BLaER1 (cell line): ENCODE results near the gene CEP63.

Experiments used
- H3K27ac ChIP-seq: shearing (Covaris generic); formaldehyde crosslinking; 2 replicates; pipeline ENCODE4 v1.8.1; 2022
- H3K27me3 ChIP-seq: shearing (Covaris generic); formaldehyde crosslinking; 2 replicates; pipeline ENCODE4 v1.8.1; 2022
- H3K36me3 ChIP-seq: shearing (Covaris generic); formaldehyde crosslinking; 2 replicates; pipeline ENCODE4 v1.8.1; 2022
- H3K4me1 ChIP-seq: shearing (Covaris generic); formaldehyde crosslinking; 2 replicates; pipeline ENCODE4 v1.8.1; 2022
- H3K4me2 ChIP-seq: shearing (Covaris generic); formaldehyde crosslinking; 2 replicates; pipeline ENCODE4 v1.8.1; 2022
- H3K4me3 ChIP-seq: shearing (Covaris generic); formaldehyde crosslinking; 2 replicates; pipeline ENCODE4 v1.8.1; 2022
- H3K9ac ChIP-seq: shearing (Covaris generic); formaldehyde crosslinking; 2 replicates; pipeline ENCODE4 v1.8.1; 2022
- H3K9me3 ChIP-seq: shearing (Covaris generic); formaldehyde crosslinking; 2 replicates; pipeline ENCODE4 v1.8.1; 2022
- H4K20me1 ChIP-seq: shearing (Covaris generic); formaldehyde crosslinking; 2 replicates; pipeline ENCODE4 v1.8.1; 2022
- Cebpa-rat ChIP-seq: shearing (Covaris generic); IDR thresholded peaks from 2 replicates; pipeline ENCODE4 v1.8.1; 2022

Gene CEP63

DNA sequence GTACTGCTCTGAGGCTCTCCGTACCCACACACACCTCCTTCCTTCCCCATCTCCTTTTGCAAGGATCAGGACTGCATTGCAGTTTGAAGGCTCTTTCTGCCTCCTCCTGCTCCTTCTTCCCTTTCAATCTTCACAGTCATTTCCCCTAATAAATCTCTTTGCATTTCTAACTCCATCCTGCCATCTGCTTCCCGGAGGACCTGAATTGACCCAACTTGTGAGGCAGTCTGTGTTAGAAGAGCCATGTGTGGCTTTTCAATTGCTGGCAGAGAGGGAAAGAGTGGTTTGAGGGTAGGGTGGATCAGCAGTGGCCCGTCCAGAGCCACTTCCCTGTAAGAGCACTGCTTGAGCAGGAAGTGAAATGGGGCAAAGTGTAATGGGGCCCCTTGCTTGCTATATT lies 35.9 kb upstream of the CEP63 start:
- Histone ChIP-seq H4K20me1 (no peaks in the 10 kb centered on the region), H3K9ac (no peak overlapping the region), H3K9me3 (peaks cover 10% of the 10 kb centered on the region), H3K27ac (no peak overlapping the region), H3K4me3 (no peak overlapping the region), H3K4me2 (no peak overlapping the region), H3K36me3 (no peaks in the 10 kb centered on the region), H3K27me3 (no peaks in the 10 kb centered on the region), H3K4me1 (peaks cover 17% of the 10 kb centered on the region)
- no peak for TF ChIP-seq Cebpa-rat

DNA sequence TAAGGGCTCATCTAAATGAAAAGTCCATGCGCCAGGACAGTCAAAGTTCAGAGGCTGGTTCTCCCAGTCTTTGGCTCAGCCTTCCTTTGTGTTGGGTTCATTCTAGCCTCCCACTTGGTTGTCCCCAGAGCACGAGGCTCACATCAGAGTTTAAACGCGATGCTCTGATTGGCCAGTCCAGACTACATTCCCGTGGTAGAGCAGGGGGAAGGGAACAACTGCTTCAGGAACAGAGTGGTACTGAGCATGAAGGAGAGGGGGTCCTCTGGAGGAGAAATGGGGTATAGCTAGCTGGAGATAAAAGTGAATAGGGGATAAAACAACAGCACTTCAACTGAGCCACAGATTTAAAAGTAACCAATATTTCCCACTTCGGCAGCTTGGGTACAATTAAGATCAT lies 32.2 kb upstream of the CEP63 start:
- Histone ChIP-seq H3K4me2 (no peak overlapping the region), H3K27ac (no peak overlapping the region), H4K20me1 (no peaks in the 10 kb centered on the region), H3K36me3 (no peaks in the 10 kb centered on the region), H3K4me3 (no peak overlapping the region), H3K9ac (no peak overlapping the region), H3K4me1 (no peaks in the 10 kb centered on the region), H3K9me3 (no peaks in the 10 kb centered on the region), H3K27me3 (no peaks in the 10 kb centered on the region)
- TF ChIP-seq Cebpa-rat = no peak

DNA sequence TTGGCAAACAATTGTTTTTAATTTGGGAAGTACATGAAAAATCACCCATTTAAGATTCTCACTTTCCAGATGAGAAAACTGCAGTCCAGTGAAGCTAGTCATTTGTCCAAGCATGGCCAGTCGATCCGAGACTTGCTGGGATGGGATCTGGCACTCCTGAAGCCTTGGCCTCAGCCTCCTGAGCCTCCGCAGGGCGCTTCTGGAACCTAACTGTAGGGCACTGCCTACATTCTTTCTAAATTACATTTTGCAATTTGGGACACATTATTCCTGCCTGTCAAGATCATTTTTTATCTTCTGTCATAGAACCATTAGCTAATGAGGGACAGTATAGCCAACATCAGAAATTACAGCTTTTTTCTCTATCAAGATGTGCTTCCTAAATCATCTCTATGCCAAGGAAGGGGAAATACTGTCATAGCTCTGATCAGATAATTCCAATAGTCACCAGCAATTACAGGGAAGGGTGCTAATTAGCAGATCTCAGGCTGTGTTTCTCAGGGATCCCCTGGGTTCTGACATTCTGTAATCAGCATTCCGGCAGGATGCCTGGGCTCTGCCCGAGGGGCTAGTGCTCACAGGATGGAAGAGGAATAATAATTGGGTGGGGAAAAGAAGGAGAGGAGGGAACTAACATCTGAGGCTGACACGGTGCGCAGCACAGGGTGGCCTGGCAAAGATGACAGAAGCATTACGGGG lies 28.3 kb upstream of the CEP63 start:
- TF ChIP-seq Cebpa-rat = no peak
- Histone ChIP-seq H3K4me2 (no peak overlapping the region), H3K36me3 (no peaks in the 10 kb centered on the region), H3K9me3 (no peaks in the 10 kb centered on the region), H3K9ac (no peak overlapping the region), H3K4me3 (no peak overlapping the region), H3K27me3 (no peaks in the 10 kb centered on the region), H3K4me1 (no peaks in the 10 kb centered on the region), H3K27ac (no peak overlapping the region), H4K20me1 (no peaks in the 10 kb centered on the region)

DNA sequence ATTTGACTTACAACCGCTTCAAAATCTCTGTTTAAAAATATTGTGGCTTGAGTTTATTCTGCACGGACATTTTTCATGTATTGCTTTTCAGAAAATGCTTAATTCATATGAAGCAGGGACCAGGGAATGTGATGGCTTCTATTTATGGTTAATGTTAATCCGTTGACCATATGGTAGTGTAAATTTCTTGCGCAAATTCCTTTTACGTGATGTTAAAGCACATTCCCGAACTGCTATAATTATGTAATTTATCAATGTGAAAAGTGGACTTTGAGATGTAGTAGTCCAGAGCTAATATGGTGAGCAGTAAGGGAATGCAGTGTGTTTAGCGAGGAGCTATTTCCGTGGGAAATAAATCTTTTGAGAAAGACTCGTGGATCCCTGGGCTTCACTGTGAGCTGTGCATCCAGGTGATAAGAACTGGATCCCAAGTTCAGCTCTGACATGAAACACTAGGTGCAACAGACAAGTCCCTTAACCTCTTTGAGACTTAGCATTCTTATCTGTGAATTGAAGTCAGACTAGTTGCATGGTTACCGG lies 27.4 kb upstream of the CEP63 start:
- no peak for TF ChIP-seq Cebpa-rat
- Histone ChIP-seq H3K36me3 (no peaks in the 10 kb centered on the region), H3K4me3 (no peak overlapping the region), H3K4me2 (no peak overlapping the region), H3K27ac (no peak overlapping the region), H3K27me3 (no peaks in the 10 kb centered on the region), H4K20me1 (no peaks in the 10 kb centered on the region), H3K4me1 (no peaks in the 10 kb centered on the region), H3K9me3 (no peaks in the 10 kb centered on the region), H3K9ac (no peak overlapping the region)

DNA sequence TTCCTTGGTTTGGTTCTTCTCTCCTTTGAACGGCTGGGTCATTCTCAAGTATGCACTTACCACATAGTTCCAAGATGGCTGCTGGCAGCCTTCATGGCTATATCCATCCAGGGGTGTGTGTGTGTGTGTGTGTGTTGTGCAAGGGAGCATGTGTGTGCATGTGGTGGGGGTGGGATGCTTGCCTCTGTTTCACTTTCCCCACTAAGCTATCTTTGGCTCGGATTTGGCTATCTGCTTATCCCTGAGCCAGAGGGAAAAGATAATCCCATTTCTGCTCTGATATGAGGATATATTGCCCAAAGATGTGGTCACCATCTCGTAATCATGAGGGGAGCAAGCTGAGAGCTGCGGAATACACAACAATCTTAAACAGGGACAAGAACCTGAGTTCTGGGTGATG lies 26.3 kb upstream of the CEP63 start:
- H3K36me3 ChIP-seq = no peaks in the 10 kb centered on the region
- H3K27me3 ChIP-seq = no peaks in the 10 kb centered on the region
- no peaks in the 10 kb centered on the region for H4K20me1 ChIP-seq
- no peaks in the 10 kb centered on the region for H3K9me3 ChIP-seq
- H3K9ac ChIP-seq = no peak overlapping the region
- no peak overlapping the region for H3K4me3 ChIP-seq
- H3K27ac ChIP-seq = no peak overlapping the region
- H3K4me2 ChIP-seq = no peak overlapping the region
- TF ChIP-seq Cebpa-rat = no peak
- no peaks in the 10 kb centered on the region for H3K4me1 ChIP-seq

DNA sequence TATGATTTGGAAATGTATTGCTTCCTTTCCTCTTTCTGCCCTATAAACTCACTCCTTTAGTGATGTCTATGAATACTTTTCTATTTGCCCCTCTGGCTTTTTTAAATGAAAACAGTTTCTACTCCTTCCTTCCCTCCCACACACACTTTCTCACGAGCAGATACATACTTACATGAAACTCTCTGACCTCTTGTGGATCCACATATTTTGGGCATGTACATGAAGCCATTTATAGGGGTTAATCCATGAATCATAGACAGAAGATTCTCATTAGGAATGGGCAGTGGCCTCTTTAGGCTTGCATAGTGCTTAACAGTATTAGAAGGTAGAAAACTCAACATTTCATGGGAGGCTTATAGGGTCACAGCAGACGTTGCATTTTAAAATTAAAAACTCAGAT lies 24.9 kb upstream of the CEP63 start:
- H3K27ac ChIP-seq = no peak overlapping the region
- no peaks in the 10 kb centered on the region for H3K9me3 ChIP-seq

DNA sequence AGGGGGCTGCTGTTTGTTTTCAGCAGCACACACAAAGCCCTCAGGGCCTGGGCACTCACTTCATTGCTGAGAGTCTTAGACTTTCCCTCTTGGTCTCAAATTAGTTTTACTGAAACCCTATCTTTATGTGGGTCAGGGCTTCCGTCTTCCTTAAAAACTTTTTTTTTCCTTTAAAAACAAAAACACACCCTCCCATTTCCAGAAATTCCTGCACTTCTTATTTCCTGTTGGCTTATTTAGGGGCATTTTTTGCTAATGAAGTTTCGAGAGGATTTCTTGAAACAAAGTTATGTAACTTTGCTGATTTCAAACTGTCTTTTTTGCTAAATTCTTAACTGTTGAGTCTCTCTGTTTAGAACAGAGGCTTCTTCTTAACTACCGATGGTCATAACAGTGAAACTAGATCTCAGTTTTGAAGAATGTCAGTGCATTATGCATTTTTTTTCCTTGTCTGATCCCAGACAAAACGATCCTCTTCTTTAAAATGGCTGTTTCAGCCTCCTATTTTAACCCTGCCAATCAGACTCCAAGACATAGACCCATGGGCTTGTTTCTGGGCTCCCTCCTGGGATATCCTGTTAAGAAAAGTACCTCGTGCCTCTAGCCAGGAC lies 23.4 kb upstream of the CEP63 start:
- H3K4me2 ChIP-seq = no peak overlapping the region
- no peak overlapping the region for H3K27ac ChIP-seq
- no peaks in the 10 kb centered on the region for H3K9me3 ChIP-seq
- H3K4me3 ChIP-seq = no peak overlapping the region
- no peak for TF ChIP-seq Cebpa-rat
- no peaks in the 10 kb centered on the region for H3K27me3 ChIP-seq
- no peaks in the 10 kb centered on the region for H4K20me1 ChIP-seq
- H3K4me1 ChIP-seq = peaks cover 3% of the 10 kb centered on the region; the same call in 1 of the 2 replicates
- H3K9ac ChIP-seq = no peak overlapping the region
- H3K36me3 ChIP-seq = no peaks in the 10 kb centered on the region

More for the DNA sequence above, 24.9 kb upstream of the CEP63 start:
- H3K4me3 ChIP-seq = no peak overlapping the region
- H3K4me2 ChIP-seq = no peak overlapping the region
- no peaks in the 10 kb centered on the region for H3K4me1 ChIP-seq
- H4K20me1 ChIP-seq = no peaks in the 10 kb centered on the region
- H3K36me3 ChIP-seq = no peaks in the 10 kb centered on the region
- no peaks in the 10 kb centered on the region for H3K27me3 ChIP-seq
- no peak overlapping the region for H3K9ac ChIP-seq
- no peak for TF ChIP-seq Cebpa-rat

DNA sequence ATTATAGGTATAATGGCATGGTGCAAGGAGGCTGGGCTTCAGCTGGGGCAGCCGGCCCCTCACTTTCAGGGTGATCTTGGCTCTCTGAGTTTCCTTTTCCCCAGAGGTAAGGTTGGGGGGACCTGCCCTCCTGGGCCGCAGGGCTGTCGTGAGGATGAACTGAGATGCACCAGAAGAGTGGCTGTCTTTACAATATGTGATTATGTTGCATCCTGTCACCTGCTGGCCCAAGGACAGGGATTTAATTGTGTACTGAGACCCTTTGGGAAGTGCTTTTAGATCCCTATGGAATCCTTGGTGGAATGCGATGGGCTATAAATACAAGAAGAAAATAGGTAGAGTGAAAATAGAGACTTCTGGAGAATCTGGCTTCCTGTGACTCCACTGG lies 22.2 kb upstream of the CEP63 start:
- no peak overlapping the region for H3K27ac ChIP-seq
- TF ChIP-seq Cebpa-rat = no peak
- H3K27me3 ChIP-seq = no peaks in the 10 kb centered on the region
- H3K9me3 ChIP-seq = no peaks in the 10 kb centered on the region
- H4K20me1 ChIP-seq = no peaks in the 10 kb centered on the region
- H3K4me3 ChIP-seq = no peak overlapping the region
- H3K4me2 ChIP-seq = no peak overlapping the region
- H3K9ac ChIP-seq = no peak overlapping the region
- no peaks in the 10 kb centered on the region for H3K36me3 ChIP-seq
- H3K4me1 ChIP-seq = peaks cover 6% of the 10 kb centered on the region; the same call in 1 of the 2 replicates

DNA sequence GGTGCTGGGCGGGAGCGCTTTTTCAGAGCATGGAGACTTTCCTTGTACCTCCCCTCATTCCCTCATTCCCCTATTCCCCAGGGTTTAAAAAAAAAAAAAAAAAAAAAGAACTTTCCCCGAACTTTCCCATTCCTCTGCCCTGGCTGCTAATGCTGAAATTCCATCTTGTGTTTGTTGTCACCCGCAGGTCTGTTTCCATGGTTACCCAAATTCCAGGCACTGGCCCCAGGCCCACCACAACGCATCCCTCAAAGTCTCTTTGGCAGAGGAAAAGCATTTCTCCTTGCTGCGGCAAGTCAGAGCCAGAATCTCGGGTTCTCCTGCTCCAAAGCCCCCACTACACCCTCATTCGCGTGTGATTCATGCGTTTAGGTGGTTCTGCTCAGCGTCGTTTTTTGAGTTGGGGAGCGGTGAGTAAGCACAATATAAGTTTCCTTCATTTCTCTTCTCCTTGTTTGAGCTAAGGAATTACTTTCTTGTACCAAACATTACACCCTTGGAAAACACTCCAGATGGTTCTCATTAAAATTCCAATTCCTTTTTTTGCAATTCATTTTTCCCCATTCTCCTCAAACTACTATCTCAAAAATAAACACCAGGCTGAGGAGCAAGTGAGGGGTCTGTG lies 21.7 kb upstream of the CEP63 start:
- Histone ChIP-seq H3K9ac (no peak overlapping the region), H3K9me3 (no peaks in the 10 kb centered on the region), H3K27me3 (no peaks in the 10 kb centered on the region), H4K20me1 (no peaks in the 10 kb centered on the region), H3K36me3 (no peaks in the 10 kb centered on the region), H3K4me1 (peaks cover 6% of the 10 kb centered on the region; the same call in 1 of the 2 replicates), H3K4me3 (no peak overlapping the region), H3K4me2 (no peak overlapping the region), H3K27ac (no peak overlapping the region)
- TF ChIP-seq Cebpa-rat = no peak
